ENCODE measurements around the gene NYNRIN.

The NYNRIN gene

GRCh38 chr14:24390701-24391468 lies 7.9 kb upstream of the NYNRIN start:
- no peak for DNase-seq (ENCODE audit: low spot score)

- DNase-seq (ENCODE audit: low spot score) = no peak
Measured at GRCh38 chr14:24392325-24393091, 6.3 kb upstream of the NYNRIN start.

GRCh38 chr14:24394275-24394674 lies 4.5 kb upstream of the NYNRIN start:
- no peak for DNase-seq (ENCODE audit: low spot score)

- DNase-seq (ENCODE audit: low spot score) = no peak
Measured at GRCh38 chr14:24395609-24396582, 2.9 kb upstream of the NYNRIN start.

GRCh38 chr14:24397639-24398292 lies 1.0 kb upstream of the NYNRIN start:
- DNase-seq (ENCODE audit: low spot score) = no peak

GRCh38 chr14:24398293-24398652 lies 530 bp upstream of the NYNRIN start:
- DNase-seq (ENCODE audit: low spot score) = peak; percentile 73

- no peak for DNase-seq (ENCODE audit: low spot score)
Measured at GRCh38 chr14:24399447-24399822, 632 bp downstream of the NYNRIN start.

- DNase-seq (ENCODE audit: low spot score) = no peak
Measured at GRCh38 chr14:24399999-24400718, 1.4 kb downstream of the NYNRIN start.

- DNase-seq (ENCODE audit: low spot score) = no peak
Measured at GRCh38 chr14:24401810-24402702, 3.3 kb downstream of the NYNRIN start.

GRCh38 chr14:24403294-24403998 lies 4.6 kb downstream of the NYNRIN start:
- DNase-seq (ENCODE audit: low spot score) = no peak

- no peak for DNase-seq (ENCODE audit: low spot score)
Measured at GRCh38 chr14:24404814-24405213, 6.0 kb downstream of the NYNRIN start.

- DNase-seq (ENCODE audit: low spot score) = no peak
Measured at GRCh38 chr14:24406416-24406815, 7.6 kb downstream of the NYNRIN start.

- DNase-seq (ENCODE audit: low spot score) = no peak
Measured at GRCh38 chr14:24407608-24408325, 9.0 kb downstream of the NYNRIN start.

GRCh38 chr14:24408764-24409163 lies 10.0 kb downstream of the NYNRIN start:
- DNase-seq (ENCODE audit: low spot score) = no peak

- DNase-seq (ENCODE audit: low spot score) = no peak
Measured at GRCh38 chr14:24409192-24409591, 10.4 kb downstream of the NYNRIN start.

GRCh38 chr14:24409956-24410355 lies 11.2 kb downstream of the NYNRIN start:
- no peak for DNase-seq (ENCODE audit: low spot score)

- DNase-seq (ENCODE audit: low spot score) = peak; percentile 59
Measured at GRCh38 chr14:24411443-24412389, 12.9 kb downstream of the NYNRIN start.
